Tibial artery (tissue), 4 donors: ENCODE results near the gene TGDS.

ENCODE experiments used
- DNase-seq, 2 donors: peaks; one replicate each; pipeline ENCODE4 v3.0.0-alpha.2; 2019
- H3K27ac ChIP-seq, 2 donors: fragments of 200-600 bp; sonication (generic) in 1 of 2; 1 replicate in 1 of 2; 2 replicates in 1 of 2; pipeline ENCODE4 v1.5.1; 2018 to 2019; ENCODE audit warnings: mild to moderate bottlenecking in 1 of 2
- H3K27me3 ChIP-seq, 2 donors: fragments of 200-600 bp; sonication (generic) in 1 of 2; one replicate each; pipeline versions ENCODE4 v1.5.1 to v1.6.0; 2016 to 2019
- H3K36me3 ChIP-seq, 3 donors: fragments of 200-600 bp; sonication (generic) in 2 of 3; one replicate each; pipeline ENCODE4 v1.5.1; 2016 to 2019; ENCODE audit warnings: mild to moderate bottlenecking in 2 of 3
- H3K4me1 ChIP-seq, 4 donors: fragments of 200-600 bp; sonication (generic) in 2 of 4; 1 replicate in 3 of 4; 2 replicates in 1 of 4; pipeline ENCODE4 v1.5.1; 2016 to 2019
- H3K4me3 ChIP-seq, 2 donors: fragments of 200-600 bp; sonication (generic) in 1 of 2; 1 replicate in 1 of 2; 2 replicates in 1 of 2; pipeline ENCODE4 v1.5.1; 2018 to 2019; ENCODE audit warnings: mild to moderate bottlenecking in 2 of 2
- H3K9me3 ChIP-seq, 3 donors: fragments of 200-600 bp; sonication (generic) in 1 of 3; one replicate each; pipeline ENCODE4 v1.5.1; 2016 to 2019
- intact Hi-C: fragments of 100-400 bp; cut with DNase I; formaldehyde crosslinking; loops from one replicate; pipeline ENCODE4 v1.15.0; 2023; ENCODE audit warnings: low total_unique reads
- TF ChIP-seq, protein P1 (sequence below), 2 experiments: fragments of 200-600 bp in 1 of 2; fragments of 450-650 bp in 1 of 2; IDR thresholded peaks; one replicate each; pipeline ENCODE4 v1.5.1; 2017 to 2019; ENCODE audit warnings: antibody characterized with exemption in 2 of 2, mild to moderate bottlenecking in 1 of 2, moderate library complexity in 1 of 2

TGDS gene

DNA sequence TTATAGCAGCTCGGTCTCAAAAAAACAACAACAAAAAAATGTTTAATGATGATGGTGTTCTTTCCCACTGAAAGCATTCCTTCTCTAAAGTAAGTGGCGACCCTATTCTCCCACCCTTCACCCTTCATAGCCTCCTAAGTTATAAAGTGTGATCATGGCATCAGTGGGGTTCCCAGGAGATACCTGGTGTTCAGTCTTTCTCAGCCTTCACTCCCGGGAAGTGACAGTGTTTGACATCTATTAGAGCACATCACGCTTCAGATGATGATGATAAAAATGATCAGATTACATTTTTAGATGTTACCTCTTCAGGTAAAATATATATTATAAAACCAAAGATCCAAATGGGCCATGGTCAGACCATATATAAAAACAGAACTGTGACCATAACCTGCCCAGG is 51.0 kb downstream of the TGDS start:
- H3K27me3 ChIP-seq = no peaks in the 10 kb centered on the region
- intact Hi-C loops = loop anchor here (5.0 kb wide), 1 partner anchor 52 kb away; the partner anchor contains the start of gene TGDS
- no peaks in the 10 kb centered on the region for H3K9me3 ChIP-seq
- H3K4me3 ChIP-seq = no peak overlapping the region
- no peak overlapping the region for H3K27ac ChIP-seq
- TF ChIP-seq, protein P1, sequence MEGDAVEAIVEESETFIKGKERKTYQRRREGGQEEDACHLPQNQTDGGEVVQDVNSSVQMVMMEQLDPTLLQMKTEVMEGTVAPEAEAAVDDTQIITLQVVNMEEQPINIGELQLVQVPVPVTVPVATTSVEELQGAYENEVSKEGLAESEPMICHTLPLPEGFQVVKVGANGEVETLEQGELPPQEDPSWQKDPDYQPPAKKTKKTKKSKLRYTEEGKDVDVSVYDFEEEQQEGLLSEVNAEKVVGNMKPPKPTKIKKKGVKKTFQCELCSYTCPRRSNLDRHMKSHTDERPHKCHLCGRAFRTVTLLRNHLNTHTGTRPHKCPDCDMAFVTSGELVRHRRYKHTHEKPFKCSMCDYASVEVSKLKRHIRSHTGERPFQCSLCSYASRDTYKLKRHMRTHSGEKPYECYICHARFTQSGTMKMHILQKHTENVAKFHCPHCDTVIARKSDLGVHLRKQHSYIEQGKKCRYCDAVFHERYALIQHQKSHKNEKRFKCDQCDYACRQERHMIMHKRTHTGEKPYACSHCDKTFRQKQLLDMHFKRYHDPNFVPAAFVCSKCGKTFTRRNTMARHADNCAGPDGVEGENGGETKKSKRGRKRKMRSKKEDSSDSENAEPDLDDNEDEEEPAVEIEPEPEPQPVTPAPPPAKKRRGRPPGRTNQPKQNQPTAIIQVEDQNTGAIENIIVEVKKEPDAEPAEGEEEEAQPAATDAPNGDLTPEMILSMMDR (IDR thresholded peaks at IDR 0.05) = no peak
- DNase-seq = no peak
- no peaks in the 10 kb centered on the region for H3K36me3 ChIP-seq
- peaks cover 0 to 10% (median 4%) of the 10 kb centered on the region in 4 donors for H3K4me1 ChIP-seq

DNA sequence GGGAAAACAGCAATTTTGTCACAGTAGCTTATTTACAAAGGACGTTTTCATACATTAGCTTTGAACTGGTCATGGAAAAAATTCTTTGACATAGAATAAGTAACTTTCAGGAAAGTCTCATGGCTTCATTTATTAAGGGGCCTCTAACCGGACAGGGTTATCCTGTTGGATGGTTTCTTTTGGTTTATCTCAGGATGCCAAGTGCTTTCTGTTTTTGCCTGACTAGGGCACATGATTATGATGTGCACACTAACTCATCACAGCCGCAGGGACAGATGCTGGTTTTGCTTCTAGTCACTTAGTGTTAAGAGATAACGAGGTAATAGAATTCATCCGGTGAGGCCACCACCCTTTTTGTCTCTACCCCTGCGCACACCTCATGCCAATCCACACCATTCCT is 53.0 kb downstream of the TGDS start:
- Histone ChIP-seq H3K36me3 (no peaks in the 10 kb centered on the region), H3K27me3 (no peaks in the 10 kb centered on the region), H3K4me3 (no peak overlapping the region), H3K4me1 (peaks cover 0 to 1% (median 0%) of the 10 kb centered on the region in 4 donors), H3K9me3 (no peaks in the 10 kb centered on the region), H3K27ac (no peak overlapping the region)
- DNase-seq = no peak
- TF ChIP-seq, protein P1 (IDR thresholded peaks at IDR 0.05) = no peak
- intact Hi-C loops = no loop called here

DNA sequence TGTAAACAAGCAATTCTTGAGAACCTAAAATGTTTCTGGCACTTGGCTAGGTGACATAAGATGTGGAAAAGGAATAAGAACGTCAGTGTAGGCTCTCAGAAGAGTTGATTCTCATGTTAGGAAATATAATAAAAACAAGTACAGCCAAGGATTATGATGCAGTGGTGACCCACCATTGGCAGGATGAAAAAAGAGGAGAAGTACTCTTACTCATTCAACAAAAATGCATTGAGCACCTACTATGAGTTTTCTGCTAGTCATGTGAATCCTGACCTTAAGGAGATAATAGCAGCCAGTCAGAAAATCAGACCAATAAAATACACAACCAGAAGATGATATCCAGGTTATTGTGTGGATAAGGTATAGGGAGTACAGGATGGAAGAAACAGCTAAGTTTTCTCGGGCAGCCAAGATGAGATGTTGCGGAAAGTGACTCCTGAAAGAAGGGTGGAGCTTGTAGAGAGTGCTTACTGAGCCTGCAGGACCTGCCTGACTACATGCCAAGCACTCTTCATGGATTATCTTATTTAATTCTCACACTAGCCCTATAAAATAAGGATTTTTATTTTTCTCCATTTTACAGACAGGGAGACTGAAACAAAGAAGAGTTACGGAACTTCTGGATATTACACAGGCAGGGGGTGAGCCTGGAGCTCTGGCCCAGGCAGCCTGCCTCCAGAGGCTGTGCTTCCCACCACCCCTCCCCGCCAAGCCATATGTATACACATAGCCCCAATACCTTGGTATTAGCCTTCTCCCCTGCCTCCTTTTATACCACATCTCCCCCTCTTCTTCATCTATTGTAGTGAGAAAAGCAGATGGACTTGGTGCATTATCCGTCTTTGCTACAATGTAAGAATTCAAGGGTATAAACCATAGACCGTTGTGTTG is 58.0 kb downstream of the TGDS start:
- no peaks in the 10 kb centered on the region for H3K9me3 ChIP-seq
- intact Hi-C loops = no loop called here

DNA sequence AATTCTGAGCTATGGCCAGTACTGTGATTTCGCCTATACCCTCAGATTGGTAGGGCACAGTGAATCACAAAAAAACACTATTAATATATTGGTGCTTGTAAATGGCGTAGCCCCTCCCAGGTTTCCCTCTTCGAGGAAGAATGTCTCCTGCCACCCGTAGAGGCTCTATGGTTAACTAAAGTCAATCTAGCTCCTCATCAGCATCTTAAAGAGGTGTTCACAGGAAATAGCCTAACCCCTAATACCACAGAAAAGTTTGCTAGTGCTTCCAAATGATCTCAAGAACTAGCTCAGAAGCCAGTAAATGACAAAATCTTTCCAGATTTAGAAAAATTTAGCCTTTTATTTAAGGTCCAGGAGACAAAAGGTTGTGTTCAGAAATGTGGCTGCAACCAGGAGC is 60.2 kb downstream of the TGDS start:
- Histone ChIP-seq H3K27ac (no peak overlapping the region), H3K4me3 (no peak overlapping the region), H3K4me1 (no peaks in the 10 kb centered on the region), H3K36me3 (no peaks in the 10 kb centered on the region), H3K27me3 (no peaks in the 10 kb centered on the region), H3K9me3 (no peaks in the 10 kb centered on the region)
- intact Hi-C loops = no loop called here
- DNase-seq = no peak
- TF ChIP-seq, protein P1 (IDR thresholded peaks at IDR 0.05) = no peak

More for the DNA sequence above, 58.0 kb downstream of the TGDS start:
- DNase-seq = no peak
- Histone ChIP-seq H3K27me3 (no peaks in the 10 kb centered on the region), H3K4me1 (no peaks in the 10 kb centered on the region), H3K36me3 (no peaks in the 10 kb centered on the region), H3K27ac (no peak overlapping the region), H3K4me3 (no peak overlapping the region)
- TF ChIP-seq, protein P1 (IDR thresholded peaks at IDR 0.05) = no peak

DNA sequence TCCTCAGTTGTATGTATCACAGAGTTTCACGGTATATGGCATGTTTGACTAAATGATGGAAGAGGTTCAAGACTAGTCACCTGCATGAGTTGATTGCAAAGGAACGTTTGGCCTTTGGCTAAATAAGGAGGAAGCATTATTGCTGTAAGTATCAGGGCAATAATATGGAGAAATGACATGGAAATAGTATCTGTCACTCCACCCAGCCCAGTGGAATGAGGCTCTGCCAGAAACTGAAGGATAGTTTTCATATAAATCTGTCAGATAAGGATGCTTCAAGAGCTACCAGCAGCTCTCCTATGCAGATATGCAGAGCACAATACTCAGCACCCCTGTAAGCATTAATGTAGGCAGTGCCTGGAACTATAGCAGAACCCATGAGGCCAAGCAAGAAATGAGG is 60.7 kb downstream of the TGDS start:
- H3K27me3 ChIP-seq = no peaks in the 10 kb centered on the region
- no peaks in the 10 kb centered on the region for H3K9me3 ChIP-seq
- intact Hi-C loops = no loop called here
- DNase-seq = no peak
- no peak overlapping the region for H3K4me3 ChIP-seq
- TF ChIP-seq, protein P1 (IDR thresholded peaks at IDR 0.05) = no peak
- H3K4me1 ChIP-seq = no peaks in the 10 kb centered on the region
- no peak overlapping the region for H3K27ac ChIP-seq
- H3K36me3 ChIP-seq = no peaks in the 10 kb centered on the region
